ENCODE results near the gene ABCC10. TPM values are rescaled to one million over a fixed set of nuclear protein-coding genes. Genes with fewer than 3 reads are reported as not detected.

The ABCC10 gene
- total and polyA plus RNA-seq, 2 donors from 2014 or later: 12.0 to 30.2 TPM

GRCh38 chr6:43426928-43427405, 374 bp upstream of the ABCC10 start:
- Histone ChIP-seq H3K9ac (ENCODE audit: low read length in 3 of 3) (peak overlapping the region; percentile 22 to 94 (median 63)), H3K9me3 (ENCODE audit: control insufficient read depth in 2 of 3, insufficient read depth in 1 of 3, low read length in 3 of 3) (no peaks in the 10 kb centered on the region), H3K27ac (ENCODE audit: low read depth in 2 of 2, low read length in 2 of 2) (peak overlapping the region; percentile 80 to 84), H3K27me3 (ENCODE audit: control insufficient read depth, insufficient read depth, low read length) (no peaks in the 10 kb centered on the region), H3K36me3 (ENCODE audit: control insufficient read depth in 2 of 3, insufficient read depth in 3 of 3, low read length in 3 of 3) (no peaks in the 10 kb centered on the region), H3K4me1 (ENCODE audit: control insufficient read depth in 2 of 3, insufficient read depth in 2 of 3, low read depth in 1 of 3, low read length in 3 of 3) (peaks cover 4 to 10% (median 5%) of the 10 kb centered on the region in 3 donors), H3K4me3 (ENCODE audit: low read length in 3 of 3) (peak overlapping the region; percentile 92 to 98 (median 92))
- no peak for DNase-seq
- TF ChIP-seq CTCF (IDR thresholded peaks at IDR 0.05; ENCODE audit: borderline replicate concordance, extremely low read depth, insufficient read depth): no peak
- intact Hi-C loops (cut with DNase I): no loop called here
- FAIRE-seq: no peak

- Histone ChIP-seq H3K27ac (ENCODE audit: low read depth in 2 of 2, low read length in 2 of 2) (peak overlapping the region; percentile 80 to 84), H3K9me3 (ENCODE audit: control insufficient read depth in 2 of 3, insufficient read depth in 1 of 3, low read length in 3 of 3) (no peaks in the 10 kb centered on the region), H3K36me3 (ENCODE audit: control insufficient read depth in 2 of 3, insufficient read depth in 3 of 3, low read length in 3 of 3) (peaks cover 0 to 2% (median 0%) of the 10 kb centered on the region in 3 donors), H3K27me3 (ENCODE audit: control insufficient read depth, insufficient read depth, low read length) (no peaks in the 10 kb centered on the region), H3K4me3 (ENCODE audit: low read length in 3 of 3) (peak overlapping the region; percentile 92 to 98 (median 92)), H3K9ac (ENCODE audit: low read length in 3 of 3) (peak overlapping the region; percentile 54 to 94 (median 63)), H3K4me1 (ENCODE audit: control insufficient read depth in 2 of 3, insufficient read depth in 2 of 3, low read depth in 1 of 3, low read length in 3 of 3) (peaks cover 4 to 10% (median 5%) of the 10 kb centered on the region in 3 donors)
- DNase-seq (no peak), FAIRE-seq (no peak)
- intact Hi-C loops (cut with DNase I): no loop called here
- TF ChIP-seq CTCF (IDR thresholded peaks at IDR 0.05; ENCODE audit: borderline replicate concordance, extremely low read depth, insufficient read depth): no peak
Measured at GRCh38 chr6:43428112-43428570, 800 bp downstream of the ABCC10 start.

GRCh38 chr6:43428874-43429273, 1.5 kb downstream of the ABCC10 start:
- Histone ChIP-seq H3K9me3 (ENCODE audit: control insufficient read depth in 2 of 3, insufficient read depth in 1 of 3, low read length in 3 of 3) (no peaks in the 10 kb centered on the region), H3K4me3 (ENCODE audit: low read length in 3 of 3) (peak overlapping the region in 2 of 3 donors; percentile 92 to 98), H3K9ac (ENCODE audit: low read length in 3 of 3) (peak overlapping the region in 1 of 3 donors; percentile 94), H3K27me3 (ENCODE audit: control insufficient read depth, insufficient read depth, low read length) (no peaks in the 10 kb centered on the region), H3K4me1 (ENCODE audit: control insufficient read depth in 2 of 3, insufficient read depth in 2 of 3, low read depth in 1 of 3, low read length in 3 of 3) (peaks cover 4 to 10% (median 5%) of the 10 kb centered on the region in 3 donors), H3K27ac (ENCODE audit: low read depth in 2 of 2, low read length in 2 of 2) (no peak overlapping the region), H3K36me3 (ENCODE audit: control insufficient read depth in 2 of 3, insufficient read depth in 3 of 3, low read length in 3 of 3) (peaks cover 0 to 4% (median 2%) of the 10 kb centered on the region in 3 donors)
- intact Hi-C loops (cut with DNase I): no loop called here
- no peak for FAIRE-seq
- no peak for DNase-seq
- TF ChIP-seq CTCF (IDR thresholded peaks at IDR 0.05; ENCODE audit: borderline replicate concordance, extremely low read depth, insufficient read depth): no peak

All from kidney (tissue), 14 donors.